UCSD-AML1 (cell line): ENCODE measurements around the gene IGFBP5.

Experiments used
- DNase-seq: peaks from one replicate; lab custom pipeline; 2025; ENCODE audit not compliant: unreplicated experiment; lab: John Stamatoyannopoulos, UW

IGFBP5 gene

GRCh38 chr2:216645636-216645950 lies 49.8 kb downstream of the IGFBP5 start:
- no peak for DNase-seq

- DNase-seq = no peak
Measured at GRCh38 chr2:216644842-216645635, 50.3 kb downstream of the IGFBP5 start.

- DNase-seq = no peak
Measured at GRCh38 chr2:216643986-216644659, 51.2 kb downstream of the IGFBP5 start.

- no peak for DNase-seq
Measured at GRCh38 chr2:216637472-216637871, 57.9 kb downstream of the IGFBP5 start.

GRCh38 chr2:216636551-216637450 lies 58.5 kb downstream of the IGFBP5 start:
- no peak for DNase-seq

- no peak for DNase-seq
Measured at GRCh38 chr2:216635701-216636550, 59.4 kb downstream of the IGFBP5 start.

- peak; percentile 27 for DNase-seq
Measured at GRCh38 chr2:216635171-216635570, 60.2 kb downstream of the IGFBP5 start.

GRCh38 chr2:216634370-216635148 lies 60.8 kb downstream of the IGFBP5 start:
- DNase-seq = no peak

- DNase-seq = peak; percentile 47
Measured at GRCh38 chr2:216633616-216634369, 61.6 kb downstream of the IGFBP5 start.

- peak; percentile 84 for DNase-seq
Measured at GRCh38 chr2:216632952-216633615, 62.3 kb downstream of the IGFBP5 start, which contains the start of gene IGFBP2. IGFBP2 (plus strand) TSS chr2:216633420; CDS start chr2:216633524, 104 bp downstream.

GRCh38 chr2:216632346-216632951 lies 62.9 kb downstream of the IGFBP5 start:
- no peak for DNase-seq

- DNase-seq = no peak
Measured at GRCh38 chr2:216629784-216630183, 65.6 kb downstream of the IGFBP5 start.

GRCh38 chr2:216626875-216627245 lies 68.5 kb downstream of the IGFBP5 start:
- no peak for DNase-seq

GRCh38 chr2:216626168-216626874 lies 69.0 kb downstream of the IGFBP5 start:
- no peak for DNase-seq

- DNase-seq = no peak
Measured at GRCh38 chr2:216624251-216624650, 71.1 kb downstream of the IGFBP5 start.

- no peak for DNase-seq
Measured at GRCh38 chr2:216622526-216622925, 72.8 kb downstream of the IGFBP5 start.
